Mucosa of stomach (tissue), 1 donor: Measurements from ENCODE around the gene SRSF8.

Experiments
- H3K27me3 ChIP-seq: one replicate; pipeline ENCODE4 v1.7.0; 2013; ENCODE audit warnings: mild to moderate bottlenecking, low read length; ENCODE audit not compliant: control insufficient read depth, insufficient read depth
- H3K36me3 ChIP-seq: one replicate; pipeline ENCODE4 v1.7.0; 2013; ENCODE audit warnings: low read length; ENCODE audit not compliant: control insufficient read depth, insufficient read depth
- H3K4me1 ChIP-seq: one replicate; pipeline ENCODE4 v1.7.0; 2013; ENCODE audit warnings: mild to moderate bottlenecking, low read length; ENCODE audit not compliant: control insufficient read depth, insufficient read depth
- H3K4me3 ChIP-seq: one replicate; pipeline ENCODE4 v1.7.0; 2013; ENCODE audit warnings: low read length
- H3K9ac ChIP-seq: one replicate; pipeline ENCODE4 v1.7.0; 2013; ENCODE audit warnings: mild to moderate bottlenecking, low read length, moderate library complexity
- H3K9me3 ChIP-seq: one replicate; pipeline ENCODE4 v1.7.0; 2013; ENCODE audit warnings: mild to moderate bottlenecking, low read length, moderate library complexity; ENCODE audit not compliant: control insufficient read depth
- donor health status: Pancreatic carcinoma.

SRSF8 gene

GRCh38 chr11:95050595-95051202, 16.0 kb upstream of the SRSF8 start:
- H3K9ac ChIP-seq: no peak overlapping the region
- no peaks in the 10 kb centered on the region for H3K4me1 ChIP-seq
- no peaks in the 10 kb centered on the region for H3K9me3 ChIP-seq
- H3K36me3 ChIP-seq: no peaks in the 10 kb centered on the region
- H3K4me3 ChIP-seq: no peak overlapping the region
- no peaks in the 10 kb centered on the region for H3K27me3 ChIP-seq

GRCh38 chr11:95054356-95054755, 12.4 kb upstream of the SRSF8 start:
- no peak overlapping the region for H3K4me3 ChIP-seq
- no peaks in the 10 kb centered on the region for H3K36me3 ChIP-seq
- H3K4me1 ChIP-seq: no peaks in the 10 kb centered on the region
- no peaks in the 10 kb centered on the region for H3K9me3 ChIP-seq
- no peaks in the 10 kb centered on the region for H3K27me3 ChIP-seq
- H3K9ac ChIP-seq: no peak overlapping the region

- H3K4me1 ChIP-seq: no peaks in the 10 kb centered on the region
- no peak overlapping the region for H3K9ac ChIP-seq
Observed at GRCh38 chr11:95055283-95055897, 11.3 kb upstream of the SRSF8 start.

GRCh38 chr11:95057959-95058358, 8.8 kb upstream of the SRSF8 start:
- Histone ChIP-seq H3K4me3 (no peak overlapping the region), H3K36me3 (no peaks in the 10 kb centered on the region), H3K4me1 (no peaks in the 10 kb centered on the region), H3K9ac (no peak overlapping the region), H3K27me3 (no peaks in the 10 kb centered on the region), H3K9me3 (no peaks in the 10 kb centered on the region)

More at GRCh38 chr11:95055283-95055897, 11.3 kb upstream of the SRSF8 start:
- no peaks in the 10 kb centered on the region for H3K36me3 ChIP-seq
- H3K9me3 ChIP-seq: no peaks in the 10 kb centered on the region
- no peaks in the 10 kb centered on the region for H3K27me3 ChIP-seq
- no peak overlapping the region for H3K4me3 ChIP-seq

GRCh38 chr11:95058621-95059020, 8.1 kb upstream of the SRSF8 start:
- Histone ChIP-seq H3K4me3 (no peak overlapping the region), H3K27me3 (no peaks in the 10 kb centered on the region), H3K36me3 (no peaks in the 10 kb centered on the region), H3K9ac (no peak overlapping the region), H3K4me1 (no peaks in the 10 kb centered on the region), H3K9me3 (no peaks in the 10 kb centered on the region)

GRCh38 chr11:95059046-95059445, 7.7 kb upstream of the SRSF8 start:
- Histone ChIP-seq H3K27me3 (no peaks in the 10 kb centered on the region), H3K4me3 (no peak overlapping the region), H3K9ac (no peak overlapping the region), H3K9me3 (no peaks in the 10 kb centered on the region), H3K36me3 (no peaks in the 10 kb centered on the region), H3K4me1 (no peaks in the 10 kb centered on the region)

GRCh38 chr11:95065336-95065735, 1.4 kb upstream of the SRSF8 start:
- Histone ChIP-seq H3K9ac (no peak overlapping the region), H3K4me1 (peaks cover 9% of the 10 kb centered on the region), H3K9me3 (no peaks in the 10 kb centered on the region), H3K4me3 (no peak overlapping the region), H3K36me3 (no peaks in the 10 kb centered on the region), H3K27me3 (no peaks in the 10 kb centered on the region)

- H3K4me1 ChIP-seq: peaks cover 11% of the 10 kb centered on the region
- H3K27me3 ChIP-seq: no peaks in the 10 kb centered on the region
- peak overlapping the region; percentile 91 for H3K4me3 ChIP-seq
- H3K9ac ChIP-seq: peak overlapping the region; percentile 90
- H3K9me3 ChIP-seq: no peaks in the 10 kb centered on the region
- H3K36me3 ChIP-seq: no peaks in the 10 kb centered on the region
Observed at GRCh38 chr11:95067039-95067840, 521 bp downstream of the SRSF8 start.

- H3K9me3 ChIP-seq: no peaks in the 10 kb centered on the region
- H3K9ac ChIP-seq: peak overlapping the region; percentile 90
- H3K27me3 ChIP-seq: no peaks in the 10 kb centered on the region
- H3K4me3 ChIP-seq: peak overlapping the region; percentile 91
- no peaks in the 10 kb centered on the region for H3K36me3 ChIP-seq
- peaks cover 11% of the 10 kb centered on the region for H3K4me1 ChIP-seq
Observed at GRCh38 chr11:95067841-95068219, 1.1 kb downstream of the SRSF8 start.

- Histone ChIP-seq H3K9me3 (no peaks in the 10 kb centered on the region), H3K27me3 (no peaks in the 10 kb centered on the region), H3K9ac (peak overlapping the region; percentile 90), H3K4me1 (peaks cover 11% of the 10 kb centered on the region), H3K36me3 (no peaks in the 10 kb centered on the region), H3K4me3 (peak overlapping the region; percentile 91)
Observed at GRCh38 chr11:95068549-95068948, 1.8 kb downstream of the SRSF8 start.

GRCh38 chr11:95070471-95070870, 3.8 kb downstream of the SRSF8 start:
- H3K4me1 ChIP-seq: peaks cover 20% of the 10 kb centered on the region
- no peak overlapping the region for H3K4me3 ChIP-seq
- H3K9me3 ChIP-seq: no peaks in the 10 kb centered on the region
- H3K9ac ChIP-seq: no peak overlapping the region
- H3K36me3 ChIP-seq: no peaks in the 10 kb centered on the region
- H3K27me3 ChIP-seq: no peaks in the 10 kb centered on the region

GRCh38 chr11:95072948-95073347, 6.2 kb downstream of the SRSF8 start:
- no peak overlapping the region for H3K4me3 ChIP-seq
- no peak overlapping the region for H3K9ac ChIP-seq
- no peaks in the 10 kb centered on the region for H3K36me3 ChIP-seq
- no peaks in the 10 kb centered on the region for H3K27me3 ChIP-seq
- H3K4me1 ChIP-seq: peaks cover 20% of the 10 kb centered on the region
- H3K9me3 ChIP-seq: no peaks in the 10 kb centered on the region
